ENCODE data around the gene BBS9. TPM values are rescaled to one million over a fixed set of nuclear protein-coding genes. Genes with fewer than 3 reads are reported as not detected.

Gene BBS9
- total RNA-seq, 1 donor from 2014 or later: 21.1 TPM

- Mint-ChIP-seq H3K27me3 (ENCODE audit: unreplicated experiment) (no peaks in the 10 kb centered on the region), H3K27ac (ENCODE audit: unreplicated experiment) (no peak overlapping the region), H3K36me3 (ENCODE audit: unreplicated experiment) (no peaks in the 10 kb centered on the region), H3K4me3 (ENCODE audit: unreplicated experiment) (no peak overlapping the region), H3K9me3 (ENCODE audit: unreplicated experiment) (no peaks in the 10 kb centered on the region), H3K4me1 (ENCODE audit: low read depth, unreplicated experiment) (no peaks in the 10 kb centered on the region)
- TF ChIP-seq CTCF (IDR thresholded peaks at IDR 0.05; ENCODE audit: partially characterized antibody, unreplicated experiment): no peak
- no peak for DNase-seq
Measured at GRCh38 chr7:33646166-33646565, 516.8 kb downstream of the BBS9 start.

GRCh38 chr7:33646891-33647391, 517.6 kb downstream of the BBS9 start:
- no peak for DNase-seq
- Mint-ChIP-seq H3K4me3 (ENCODE audit: unreplicated experiment) (no peak overlapping the region), H3K4me1 (ENCODE audit: low read depth, unreplicated experiment) (no peaks in the 10 kb centered on the region), H3K36me3 (ENCODE audit: unreplicated experiment) (no peaks in the 10 kb centered on the region), H3K27me3 (ENCODE audit: unreplicated experiment) (no peaks in the 10 kb centered on the region), H3K9me3 (ENCODE audit: unreplicated experiment) (no peaks in the 10 kb centered on the region), H3K27ac (ENCODE audit: unreplicated experiment) (no peak overlapping the region)
- no peak for TF ChIP-seq CTCF (IDR thresholded peaks at IDR 0.05; ENCODE audit: partially characterized antibody, unreplicated experiment)

GRCh38 chr7:33649476-33650441, 520.4 kb downstream of the BBS9 start:
- no peak for TF ChIP-seq CTCF (IDR thresholded peaks at IDR 0.05; ENCODE audit: partially characterized antibody, unreplicated experiment)
- no peak for DNase-seq
- Mint-ChIP-seq H3K4me1 (ENCODE audit: low read depth, unreplicated experiment) (no peaks in the 10 kb centered on the region), H3K36me3 (ENCODE audit: unreplicated experiment) (no peaks in the 10 kb centered on the region), H3K27me3 (ENCODE audit: unreplicated experiment) (peaks cover 3% of the 10 kb centered on the region), H3K9me3 (ENCODE audit: unreplicated experiment) (no peaks in the 10 kb centered on the region), H3K27ac (ENCODE audit: unreplicated experiment) (no peak overlapping the region), H3K4me3 (ENCODE audit: unreplicated experiment) (no peak overlapping the region)

GRCh38 chr7:33650828-33651227, 521.5 kb downstream of the BBS9 start:
- Mint-ChIP-seq H3K27me3 (ENCODE audit: unreplicated experiment) (peaks cover 3% of the 10 kb centered on the region), H3K36me3 (ENCODE audit: unreplicated experiment) (no peaks in the 10 kb centered on the region), H3K4me3 (ENCODE audit: unreplicated experiment) (no peak overlapping the region), H3K9me3 (ENCODE audit: unreplicated experiment) (no peaks in the 10 kb centered on the region), H3K4me1 (ENCODE audit: low read depth, unreplicated experiment) (no peaks in the 10 kb centered on the region), H3K27ac (ENCODE audit: unreplicated experiment) (no peak overlapping the region)
- TF ChIP-seq CTCF (IDR thresholded peaks at IDR 0.05; ENCODE audit: partially characterized antibody, unreplicated experiment): no peak
- DNase-seq: no peak

GRCh38 chr7:33651998-33652515, 522.7 kb downstream of the BBS9 start:
- Mint-ChIP-seq H3K4me1 (ENCODE audit: low read depth, unreplicated experiment) (no peaks in the 10 kb centered on the region), H3K9me3 (ENCODE audit: unreplicated experiment) (no peaks in the 10 kb centered on the region), H3K4me3 (ENCODE audit: unreplicated experiment) (no peak overlapping the region), H3K27me3 (ENCODE audit: unreplicated experiment) (peaks cover 3% of the 10 kb centered on the region), H3K27ac (ENCODE audit: unreplicated experiment) (no peak overlapping the region), H3K36me3 (ENCODE audit: unreplicated experiment) (no peaks in the 10 kb centered on the region)
- TF ChIP-seq CTCF (IDR thresholded peaks at IDR 0.05; ENCODE audit: partially characterized antibody, unreplicated experiment): no peak
- DNase-seq: no peak

Data from glutamatergic neuron (in vitro differentiated cells).